PC-3 (cell line): ENCODE measurements around the gene MAGI2. TPM values are rescaled to one million over a fixed set of nuclear protein-coding genes. Genes with fewer than 3 reads are reported as not detected.

Experiments used
- ATAC-seq: fragments of 200-7000 bp; cut with Tn5 transposase; 2 replicates; pipeline ENCODE4 v1.9.1; 2020; ENCODE audit warnings: mild to moderate bottlenecking, moderate library complexity
- BruUV-seq: library from RNA; stranded (reverse); fragments of 400-500 nt; replicated peaks from 2 replicates; lab custom pipeline; 2021; lab: Mats Ljungman, UMichigan
- CTCF ChIA-PET: fragments of 300-600 bp; sonication (Branson Sonifier 250); formaldehyde crosslinking; loops from one replicate; lab custom pipeline; 2022; ENCODE audit warnings: antibody characterized with exemption; lab: Charles Lee
- POLR2A ChIA-PET: fragments of 300-600 bp; sonication (Branson Sonifier 250); formaldehyde crosslinking; loops from one replicate; lab custom pipeline; 2022; ENCODE audit warnings: antibody characterized with exemption; ENCODE audit not compliant: unreplicated experiment; lab: Charles Lee
- DNase-seq: peaks from one replicate; pipeline ENCODE4 v3.0.0-alpha.2; 2015
- H2AFZ ChIP-seq: fragments of 300-600 bp; sonication (generic); 2 replicates; pipeline ENCODE4 v1.6.0; 2016; ENCODE audit warnings: antibody characterized with exemption, low read length
- H3F3A ChIP-seq: fragments of 300-600 bp; sonication (generic); one replicate; pipeline ENCODE4 v1.6.0; 2017; ENCODE audit warnings: antibody characterized with exemption, low read length, control low read depth, mild to moderate bottlenecking; ENCODE audit not compliant: unreplicated experiment
- H3K27ac ChIP-seq: fragments of 300-600 bp; sonication (generic); 2 replicates; pipeline ENCODE4 v1.5.1; 2016; ENCODE audit warnings: mild to moderate bottlenecking, low read length
- H3K27me3 ChIP-seq: fragments of 300-600 bp; sonication (generic); 2 replicates; pipeline ENCODE4 v1.6.1; 2016; ENCODE audit warnings: low read length, mixed read lengths
- H3K36me3 ChIP-seq: fragments of 300-600 bp; sonication (generic); 2 replicates; pipeline ENCODE4 v1.6.1; 2016; ENCODE audit warnings: low read depth, mixed run types, low read length, mixed read lengths
- H3K4me1 ChIP-seq: fragments of 300-600 bp; sonication (generic); 2 replicates; pipeline ENCODE4 v1.5.1; 2016; ENCODE audit warnings: low read length; ENCODE audit not compliant: insufficient read depth
- H3K4me2 ChIP-seq: fragments of 300-600 bp; sonication (generic); 2 replicates; pipeline ENCODE4 v1.6.0; 2016; ENCODE audit warnings: low read length
- H3K4me3 ChIP-seq: fragments of 300-600 bp; sonication (generic); 2 replicates; pipeline ENCODE4 v1.5.1; 2016; ENCODE audit warnings: mild to moderate bottlenecking, low read length, mixed read lengths
- H3K79me2 ChIP-seq: fragments of 300-600 bp; sonication (generic); 2 replicates; pipeline ENCODE4 v1.6.1; 2017; ENCODE audit warnings: low read length, mixed read lengths
- H3K9ac ChIP-seq: fragments of 300-600 bp; sonication (generic); 2 replicates; pipeline ENCODE4 v1.6.0; 2016; ENCODE audit warnings: mild to moderate bottlenecking, low read length
- H3K9me2 ChIP-seq: fragments of 300-600 bp; sonication (generic); replicated peaks from 2 replicates; pipeline ENCODE4 v1.6.1; 2016; ENCODE audit warnings: mixed run types, low read length, mixed read lengths
- H3K9me3 ChIP-seq: fragments of 300-600 bp; sonication (generic); 2 replicates; pipeline ENCODE4 v1.6.1; 2016; ENCODE audit warnings: low read length, mixed read lengths
- H4K20me1 ChIP-seq: fragments of 300-600 bp; sonication (generic); 2 replicates; pipeline ENCODE4 v1.6.1; 2016; ENCODE audit warnings: low read length, mixed read lengths
- EZH2 ChIP-seq: fragments of 300-600 bp; sonication (generic); IDR thresholded peaks from one replicate; pipeline ENCODE4 v1.6.1; 2017; ENCODE audit warnings: antibody characterized with exemption, mild to moderate bottlenecking, low read length; ENCODE audit not compliant: unreplicated experiment
- EZH2phosphoT487 ChIP-seq: fragments of 300-600 bp; sonication (generic); IDR thresholded peaks from 2 replicates; pipeline ENCODE4 v1.6.1; 2018; ENCODE audit warnings: mild to moderate bottlenecking, antibody characterized with exemption, low read length, borderline replicate concordance
- intact Hi-C: fragments of 100-400 bp; cut with micrococcal nuclease; formaldehyde crosslinking; loops from 2 replicates; pipeline ENCODE4 v1.9.0; 2023
- total RNA-seq: library from RNA; depleted of rRNA; stranded (reverse); fragments of >200 nt; gene quantifications from 2 replicates; pipeline ENCODE4 v1.2.3, GENCODE V29; 2014
- TF ChIP-seq, protein P1 (sequence below): fragments of 300-600 bp; sonication (generic); conservative IDR thresholded peaks from 2 replicates; pipeline ENCODE4 v1.5.1; 2017; ENCODE audit warnings: antibody characterized with exemption, low read depth, mild to moderate bottlenecking, low read length

MAGI2 gene
- total RNA-seq, 1 experiment from 2014 or later, result not detected

GRCh38 chr7:79410345-79410744 is 43.1 kb downstream of the MAGI2 start:
- no peak overlapping the region for H3K9ac ChIP-seq
- no TSS peak for BruUV-seq
- no peaks in the 10 kb centered on the region for H3K9me2 ChIP-seq
- CTCF ChIA-PET, result interaction anchor here (0.6 kb wide), 1 partner anchor 102 kb away, joined by 3 read pairs; no protein-coding TSS in a partner anchor
- H3K4me3 ChIP-seq, result no peak overlapping the region
- DNase-seq (peak; percentile 85), ATAC-seq (peak; percentile 97)
- no peak overlapping the region for H3K4me2 ChIP-seq
- no peaks in the 10 kb centered on the region for H3F3A ChIP-seq
- H3K27ac ChIP-seq, result no peak overlapping the region
- no peaks in the 10 kb centered on the region for H4K20me1 ChIP-seq
- H3K36me3 ChIP-seq, result no peaks in the 10 kb centered on the region
- POLR2A ChIA-PET, result interaction anchor here (0.6 kb wide), 1 partner anchor 164 kb away, joined by 7 read pairs; no protein-coding TSS in a partner anchor
- intact Hi-C loops, result no loop called here
- H3K9me3 ChIP-seq, result no peaks in the 10 kb centered on the region
- H3K27me3 ChIP-seq, result no peaks in the 10 kb centered on the region
- TF ChIP-seq EZH2, result no peak
- TF ChIP-seq, protein P1, sequence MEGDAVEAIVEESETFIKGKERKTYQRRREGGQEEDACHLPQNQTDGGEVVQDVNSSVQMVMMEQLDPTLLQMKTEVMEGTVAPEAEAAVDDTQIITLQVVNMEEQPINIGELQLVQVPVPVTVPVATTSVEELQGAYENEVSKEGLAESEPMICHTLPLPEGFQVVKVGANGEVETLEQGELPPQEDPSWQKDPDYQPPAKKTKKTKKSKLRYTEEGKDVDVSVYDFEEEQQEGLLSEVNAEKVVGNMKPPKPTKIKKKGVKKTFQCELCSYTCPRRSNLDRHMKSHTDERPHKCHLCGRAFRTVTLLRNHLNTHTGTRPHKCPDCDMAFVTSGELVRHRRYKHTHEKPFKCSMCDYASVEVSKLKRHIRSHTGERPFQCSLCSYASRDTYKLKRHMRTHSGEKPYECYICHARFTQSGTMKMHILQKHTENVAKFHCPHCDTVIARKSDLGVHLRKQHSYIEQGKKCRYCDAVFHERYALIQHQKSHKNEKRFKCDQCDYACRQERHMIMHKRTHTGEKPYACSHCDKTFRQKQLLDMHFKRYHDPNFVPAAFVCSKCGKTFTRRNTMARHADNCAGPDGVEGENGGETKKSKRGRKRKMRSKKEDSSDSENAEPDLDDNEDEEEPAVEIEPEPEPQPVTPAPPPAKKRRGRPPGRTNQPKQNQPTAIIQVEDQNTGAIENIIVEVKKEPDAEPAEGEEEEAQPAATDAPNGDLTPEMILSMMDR, result no peak
- TF ChIP-seq EZH2phosphoT487, result no peak
- H2AFZ ChIP-seq, result no peak overlapping the region
- H3K79me2 ChIP-seq, result no peaks in the 10 kb centered on the region
- peaks cover 24% of the 10 kb centered on the region for H3K4me1 ChIP-seq

DNA sequence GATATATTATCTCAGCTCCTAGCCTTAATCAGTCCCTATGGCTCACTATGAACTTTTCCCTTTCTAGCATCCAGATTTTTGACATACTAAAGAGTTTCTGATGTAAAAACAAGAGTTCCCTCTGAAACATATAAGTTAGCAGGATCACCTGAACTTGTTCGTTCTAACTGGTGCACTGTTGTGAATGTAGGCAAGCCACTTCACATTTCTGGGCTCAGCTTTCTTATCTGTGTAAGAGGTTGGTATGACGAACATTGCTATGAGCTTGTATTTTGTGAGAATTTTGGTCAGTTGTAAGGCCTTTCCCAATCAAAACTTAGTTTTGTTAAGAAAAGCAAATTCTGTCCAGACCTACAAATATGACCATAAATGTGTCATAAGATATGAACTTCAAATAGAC is 46.1 kb downstream of the MAGI2 start:
- BruUV-seq, result no TSS peak
- POLR2A ChIA-PET, result no interaction called here
- no peak overlapping the region for H3K27ac ChIP-seq

GRCh38 chr7:79406371-79406770 is 47.1 kb downstream of the MAGI2 start:
- no TSS peak for BruUV-seq
- POLR2A ChIA-PET, result interaction anchor here (0.6 kb wide), 1 partner anchor 108 kb away, joined by 3 read pairs; no protein-coding TSS in a partner anchor

More for the DNA sequence above, 46.1 kb downstream of the MAGI2 start:
- Histone ChIP-seq H3F3A (no peaks in the 10 kb centered on the region), H3K79me2 (no peaks in the 10 kb centered on the region), H4K20me1 (no peaks in the 10 kb centered on the region), H3K4me1 (peaks cover 24% of the 10 kb centered on the region), H3K9me2 (no peaks in the 10 kb centered on the region), H3K27me3 (no peaks in the 10 kb centered on the region), H3K36me3 (no peaks in the 10 kb centered on the region), H3K9ac (no peak overlapping the region), H2AFZ (no peak overlapping the region), H3K4me3 (no peak overlapping the region), H3K9me3 (no peaks in the 10 kb centered on the region), H3K4me2 (no peak overlapping the region)
- TF ChIP-seq EZH2phosphoT487, result no peak
- TF ChIP-seq, protein P1, result no peak
- no peak for TF ChIP-seq EZH2
- intact Hi-C loops, result no loop called here
- no peak for ATAC-seq
- no peak for DNase-seq
- CTCF ChIA-PET, result no interaction called here

More at GRCh38 chr7:79406371-79406770, 47.1 kb downstream of the MAGI2 start:
- Histone ChIP-seq H3K4me2 (peak overlapping the region; percentile 17; the same call in 1 of the 2 replicates), H3K9me3 (no peaks in the 10 kb centered on the region), H3F3A (no peaks in the 10 kb centered on the region), H4K20me1 (no peaks in the 10 kb centered on the region), H3K9ac (no peak overlapping the region), H3K27me3 (no peaks in the 10 kb centered on the region), H3K27ac (no peak overlapping the region), H3K4me3 (no peak overlapping the region), H3K36me3 (no peaks in the 10 kb centered on the region), H3K9me2 (no peaks in the 10 kb centered on the region), H2AFZ (no peak overlapping the region), H3K4me1 (peaks cover 24% of the 10 kb centered on the region), H3K79me2 (no peaks in the 10 kb centered on the region)
- CTCF ChIA-PET, result interaction anchor here (0.6 to 0.8 kb wide), 2 partner anchors 108 to 1561 kb away, joined by 3 to 5 read pairs; no protein-coding TSS in a partner anchor
- peak; percentile 51; the same call in 1 of the 2 replicates for ATAC-seq
- intact Hi-C loops, result no loop called here
- TF ChIP-seq, protein P1, result no peak
- TF ChIP-seq EZH2phosphoT487 (no peak), EZH2 (no peak)
- peak; percentile 41 for DNase-seq
